CD1c-positive myeloid dendritic cell (primary cell): ENCODE results near the gene CAMK1G.

ENCODE experiments used
- DNase-seq: peaks from one replicate; pipeline ENCODE4 v3.0.0-alpha.2; 2016; ENCODE audit errors: extremely low spot score

CAMK1G gene

DNA sequence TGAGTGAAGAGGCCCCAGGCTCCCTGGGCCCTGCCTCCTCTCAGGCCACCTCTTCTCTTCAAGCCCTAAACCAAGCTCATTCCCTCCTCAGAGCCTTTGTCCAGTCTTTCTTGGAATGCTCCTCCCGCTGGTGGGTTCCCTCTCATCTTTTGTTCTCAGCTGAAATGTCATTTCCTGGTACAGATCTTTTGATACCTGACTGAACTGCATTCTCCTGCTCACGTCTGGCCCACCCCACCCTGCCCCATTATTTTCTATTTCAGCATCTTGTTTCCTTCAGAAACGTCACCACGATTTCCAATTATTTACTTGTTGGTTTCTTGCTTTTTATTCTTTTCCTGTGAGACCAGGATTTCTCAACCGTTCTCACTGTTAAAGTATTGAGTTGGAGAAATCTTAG, 52.3 kb downstream of the CAMK1G start:
- no peak for DNase-seq

DNA sequence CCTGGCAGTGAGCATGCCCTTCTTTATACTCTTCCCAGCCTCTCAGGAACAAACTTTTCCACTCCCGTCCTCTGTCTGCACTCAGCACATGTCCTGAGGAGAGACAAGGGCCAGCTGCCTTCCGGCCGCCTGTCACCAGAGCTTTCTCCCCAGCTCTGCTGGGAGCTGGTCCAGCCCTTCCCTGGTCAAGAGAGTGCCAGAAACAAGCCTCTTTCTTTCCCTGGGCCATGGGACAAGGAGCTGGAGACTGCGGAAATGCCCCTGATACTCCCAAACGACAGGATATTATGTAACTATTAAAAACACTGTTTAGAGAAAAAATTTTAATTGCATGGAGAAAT, 58.3 kb downstream of the CAMK1G start:
- DNase-seq = no peak

DNA sequence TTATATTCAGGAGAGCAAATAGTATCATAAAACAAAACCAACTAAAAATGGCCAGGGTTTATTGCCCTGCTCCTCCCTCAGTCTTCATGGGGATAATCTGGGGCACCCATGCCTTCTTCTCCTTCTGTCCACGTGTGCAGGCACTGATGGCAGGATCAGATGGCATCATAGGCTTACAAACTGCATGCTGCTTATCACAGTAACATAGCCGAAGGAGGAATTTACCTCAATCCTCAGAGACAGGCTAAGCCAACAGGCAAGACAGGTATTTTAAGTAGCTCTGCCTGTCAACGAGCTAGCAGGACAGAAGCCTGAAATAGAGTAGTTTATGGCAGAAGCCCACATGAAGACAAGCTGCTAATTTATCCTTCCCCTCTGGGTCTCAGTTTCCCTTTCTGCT, 59.3 kb downstream of the CAMK1G start:
- no peak for DNase-seq

DNA sequence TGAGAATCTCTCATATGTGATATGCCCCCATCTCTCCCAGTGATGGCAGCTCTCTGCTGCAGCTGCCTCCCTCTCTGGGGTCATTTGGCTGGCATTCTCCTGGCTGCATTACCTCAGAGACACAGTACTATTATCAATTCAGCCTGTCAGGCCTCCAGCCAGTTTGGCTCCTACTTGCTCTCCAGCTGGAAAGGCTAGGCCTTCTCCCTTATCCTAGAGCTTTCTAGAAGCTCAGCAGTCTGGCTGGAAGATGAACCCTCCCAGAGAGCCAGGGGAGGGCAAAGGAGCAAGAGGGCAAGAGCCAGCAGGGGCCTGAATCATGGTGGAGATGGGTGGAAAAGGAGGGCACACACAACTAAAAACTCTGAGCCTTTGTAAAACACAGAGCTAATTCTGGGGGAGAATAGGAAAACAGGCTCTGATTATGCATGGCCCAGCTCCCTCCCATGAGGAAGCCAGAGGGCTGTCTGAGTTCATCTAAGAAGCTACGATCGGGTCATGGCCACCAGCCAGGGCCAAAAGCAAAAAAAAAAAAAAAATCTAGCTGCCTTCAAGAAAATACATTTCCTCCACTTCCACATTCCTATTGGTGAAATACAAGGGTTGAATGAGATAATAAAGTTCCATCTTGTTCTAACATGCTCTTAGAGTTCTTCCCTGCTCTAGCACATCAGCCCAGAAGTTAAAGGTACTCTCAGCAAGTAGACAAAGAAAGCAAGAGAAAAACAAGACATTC, 59.9 kb downstream of the CAMK1G start:
- DNase-seq = no peak

DNA sequence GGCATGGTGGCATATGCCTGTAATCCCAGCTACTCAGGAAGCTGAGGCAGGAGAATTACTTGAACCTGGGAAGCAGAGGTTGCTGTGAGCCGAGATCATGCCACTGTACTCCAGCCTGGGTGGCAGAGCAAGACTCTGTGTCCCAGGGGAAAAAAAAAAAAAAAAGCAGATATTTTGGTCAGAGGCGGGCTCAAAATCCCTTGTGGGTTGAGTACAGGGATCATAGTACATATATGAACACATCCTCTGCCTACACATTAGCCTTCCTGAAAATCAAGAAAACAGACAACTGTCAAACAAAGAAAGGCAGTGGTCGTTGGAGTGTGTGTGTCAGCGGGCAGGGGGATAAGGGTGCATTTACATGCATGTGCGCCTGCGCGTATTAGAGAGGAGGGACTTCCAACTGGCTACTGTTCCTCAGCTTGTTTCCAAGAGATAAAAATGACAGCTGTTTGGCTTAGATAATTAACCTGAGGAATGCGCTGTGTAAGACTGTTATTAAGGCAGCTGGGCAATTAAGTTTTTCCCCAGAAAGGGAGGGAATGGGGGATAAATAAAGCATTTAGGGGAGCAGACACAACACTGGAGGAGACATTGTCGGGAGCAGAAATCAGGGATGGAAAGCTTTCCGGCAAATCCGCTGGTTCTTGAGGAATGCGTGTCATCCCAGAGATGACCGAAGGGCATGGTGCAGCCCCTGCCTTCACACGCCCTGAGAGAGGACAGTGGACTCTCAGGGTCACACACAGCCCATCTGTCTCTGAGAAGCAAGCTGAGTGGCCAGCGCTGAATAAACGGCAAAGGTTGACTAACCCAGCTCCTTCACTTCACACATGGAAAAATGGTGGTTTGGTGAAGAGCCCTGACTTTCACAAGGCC, 62.3 kb downstream of the CAMK1G start:
- no peak for DNase-seq

DNA sequence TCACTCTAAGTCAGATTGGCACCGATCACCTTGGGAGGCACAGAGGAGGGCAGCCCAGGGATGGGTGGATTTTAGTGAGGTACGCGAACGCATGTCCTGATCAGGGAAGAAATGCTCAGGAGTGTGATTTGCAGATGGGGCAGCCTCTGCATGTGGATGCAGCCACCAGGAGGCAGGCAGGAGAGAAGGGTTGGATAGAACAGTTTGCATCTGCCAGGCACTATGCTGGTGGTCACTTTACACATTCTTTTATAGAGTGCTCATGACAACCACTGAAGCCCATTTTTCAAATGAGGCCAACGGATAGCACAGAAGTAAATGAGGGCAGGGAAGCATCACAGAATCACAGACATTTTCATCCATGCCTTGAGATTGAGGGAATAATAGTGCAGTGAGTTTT, 63.0 kb downstream of the CAMK1G start:
- DNase-seq = no peak

DNA sequence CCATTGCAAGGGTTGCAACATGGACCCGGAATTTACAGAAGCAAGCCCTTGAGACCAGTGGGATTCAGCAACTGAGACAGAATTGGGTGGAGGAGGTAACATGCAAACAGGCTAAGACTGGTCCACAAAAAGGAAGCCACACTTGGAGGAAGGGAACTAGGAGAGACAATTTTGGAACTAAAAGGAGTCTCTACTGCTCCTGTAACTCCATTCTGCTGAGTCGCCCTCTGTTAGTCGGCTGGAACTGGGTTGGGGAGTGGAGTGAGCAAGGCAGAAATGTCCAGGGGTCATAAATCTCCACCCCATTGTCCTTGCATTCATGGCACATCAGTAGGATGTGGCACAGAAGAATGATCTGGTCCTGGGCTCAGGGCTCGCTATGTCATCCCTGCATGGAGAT, 63.6 kb downstream of the CAMK1G start:
- peak; percentile 47 for DNase-seq

DNA sequence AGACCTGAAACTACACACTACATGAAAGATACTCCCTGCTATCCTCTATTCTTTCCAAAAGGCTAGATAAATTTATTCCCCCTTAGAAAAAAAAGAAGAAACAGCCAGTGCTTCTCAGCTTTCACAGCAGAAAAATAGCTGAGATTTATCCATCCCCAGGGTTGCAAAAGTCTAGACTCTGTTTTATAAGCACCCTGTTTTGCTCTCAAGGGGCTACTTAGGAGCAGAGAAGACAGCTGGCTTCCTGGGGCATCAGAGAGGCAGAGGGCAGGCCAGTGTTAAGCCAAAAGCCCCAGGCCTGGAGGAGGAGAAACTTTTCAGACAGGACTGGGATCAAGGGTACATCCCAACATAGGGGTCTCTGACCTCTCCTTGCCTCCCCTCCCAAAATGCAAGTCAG, 64.8 kb downstream of the CAMK1G start:
- no peak for DNase-seq

DNA sequence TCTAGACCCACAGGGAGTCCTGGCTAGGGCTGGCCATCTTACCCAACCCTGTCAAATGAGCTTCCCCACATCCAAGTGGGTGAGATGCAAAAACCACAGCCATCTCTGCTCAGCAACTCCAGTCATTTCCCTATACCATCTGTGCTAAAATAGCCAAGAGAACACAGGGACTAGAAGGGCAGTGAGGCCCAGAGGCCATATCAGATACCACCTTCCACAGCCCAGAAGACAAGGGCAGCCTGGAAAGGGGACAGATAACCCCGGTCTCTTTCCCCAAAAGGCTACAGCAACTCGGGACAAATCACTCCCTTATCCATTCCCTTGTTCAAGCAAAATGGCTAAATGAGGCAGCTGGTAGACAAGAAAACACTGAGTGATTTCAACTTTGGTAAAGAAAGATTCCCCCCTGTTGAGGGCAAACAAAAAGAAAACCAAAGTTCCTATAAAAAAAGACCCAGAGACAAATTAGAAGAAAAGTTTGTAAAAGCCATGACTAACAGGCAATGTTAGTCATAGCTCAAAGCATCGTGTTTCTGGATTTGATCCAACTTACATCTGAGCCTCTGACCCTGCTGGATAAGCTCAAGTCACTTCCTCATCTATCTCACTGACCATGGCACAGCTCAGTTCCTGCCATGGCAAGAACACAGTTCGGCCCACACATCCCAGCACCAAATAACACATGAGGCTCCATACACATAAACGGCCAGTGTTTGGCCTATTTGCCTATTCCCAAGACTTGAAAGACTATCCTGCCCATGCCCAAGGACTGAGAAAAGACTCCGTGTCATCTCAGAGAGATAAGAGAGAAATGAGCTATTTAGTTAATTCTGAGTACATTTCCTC, 65.6 kb downstream of the CAMK1G start:
- peak; percentile 94 for DNase-seq

DNA sequence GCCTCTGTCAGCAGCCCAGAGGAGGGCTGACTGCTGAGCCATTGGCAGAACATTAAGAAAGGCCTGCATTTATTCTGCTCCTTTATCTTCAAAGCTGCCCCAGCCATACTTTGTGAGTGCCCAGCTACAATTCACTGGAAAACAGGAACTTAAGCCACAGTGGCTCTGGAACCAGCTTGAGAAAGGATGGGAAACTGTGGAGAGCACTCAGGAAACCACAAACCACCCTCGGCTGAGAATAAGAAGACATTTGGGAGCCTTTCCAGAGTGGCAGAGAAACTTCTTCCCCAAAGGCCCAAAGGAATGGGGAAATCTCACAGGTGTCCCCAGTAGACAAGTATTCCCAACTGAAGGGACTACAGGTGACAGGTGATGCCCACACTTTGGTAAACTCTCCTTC, 66.9 kb downstream of the CAMK1G start:
- DNase-seq = peak; percentile 85

DNA sequence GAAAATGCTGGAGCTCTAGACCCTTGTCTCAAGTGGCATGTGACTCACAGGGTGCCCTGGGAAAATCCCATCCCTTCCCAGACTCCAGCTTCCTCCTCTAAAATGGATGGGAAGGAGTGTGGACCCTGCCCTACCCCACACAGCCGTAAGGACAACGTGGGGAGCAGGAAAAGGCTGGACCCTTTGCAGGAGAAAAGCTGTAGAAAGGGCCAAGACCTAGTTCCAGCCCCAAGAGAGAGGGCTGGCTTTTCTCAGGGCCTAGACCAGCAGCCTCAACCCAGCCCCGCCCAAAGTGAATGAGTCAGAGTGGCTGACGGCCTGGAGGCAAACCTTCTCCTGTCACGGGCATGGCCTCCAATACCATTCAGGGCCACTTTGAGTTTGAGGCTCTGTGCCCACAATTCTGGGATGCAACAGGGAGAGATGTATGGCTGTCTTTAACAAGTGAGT, 67.6 kb downstream of the CAMK1G start:
- peak; percentile 90 for DNase-seq

DNA sequence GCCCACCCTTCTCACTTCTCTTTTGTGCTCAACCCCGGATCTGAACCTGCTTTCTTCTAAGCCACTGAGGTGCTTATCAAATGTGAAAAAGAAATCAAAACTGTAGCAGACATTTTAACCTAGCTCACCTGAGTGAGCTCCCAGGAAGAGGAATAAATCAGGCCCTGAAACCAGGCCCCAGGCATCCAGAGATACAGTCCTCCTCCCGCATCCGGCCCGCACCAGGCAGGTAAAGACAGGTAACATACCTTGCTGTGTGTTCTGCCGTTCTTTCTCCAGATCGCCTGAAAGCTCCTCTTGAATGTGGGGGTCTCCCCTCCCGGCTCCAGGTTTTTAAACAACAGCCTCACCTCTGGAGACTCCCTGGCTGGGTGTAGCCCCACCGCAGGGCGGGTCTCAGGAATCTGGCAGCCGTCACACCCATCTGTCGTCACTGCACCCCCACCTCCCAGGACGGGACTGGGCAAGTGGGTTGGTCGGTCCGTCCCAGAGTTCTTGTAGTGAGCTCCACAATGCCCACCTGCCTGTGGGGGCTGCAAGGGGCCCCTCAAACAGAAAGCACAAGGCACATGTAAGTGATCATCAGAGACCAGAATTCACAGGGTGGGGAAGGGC, 68.7 kb downstream of the CAMK1G start, which contains the start of gene LAMB3:
Gene LAMB3 (minus strand): TSS at position 305 of the 615 bp plus-strand sequence. CDS start 1,481 bp downstream, outside the sequence.
- no peak for DNase-seq

DNA sequence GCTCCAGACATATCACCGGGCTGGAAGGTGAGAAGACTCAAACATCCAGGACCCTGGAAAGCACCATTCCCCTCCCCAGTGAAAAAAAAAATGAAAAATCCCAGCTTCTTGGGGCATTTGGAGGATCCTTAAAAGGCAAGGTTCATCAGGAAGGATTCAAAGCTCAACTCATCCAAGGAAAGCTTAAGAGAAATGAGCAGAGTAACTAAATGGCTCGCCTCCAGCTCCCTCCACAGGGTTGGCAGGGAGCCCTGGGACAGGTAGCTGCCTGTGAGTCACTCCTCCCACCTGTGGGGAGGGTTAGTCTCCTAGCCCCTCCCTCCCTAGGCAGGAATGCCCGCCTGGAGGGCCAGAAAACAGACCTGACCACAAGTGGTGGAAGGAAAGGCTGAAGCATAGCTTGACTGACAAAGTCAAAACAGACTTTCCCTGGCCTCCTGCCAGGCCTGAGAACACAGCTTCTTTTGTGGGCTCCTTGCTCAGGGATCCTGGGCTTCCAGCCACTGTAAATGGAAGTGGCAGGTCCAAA, 69.4 kb downstream of the CAMK1G start:
- peak; percentile 37 for DNase-seq

DNA sequence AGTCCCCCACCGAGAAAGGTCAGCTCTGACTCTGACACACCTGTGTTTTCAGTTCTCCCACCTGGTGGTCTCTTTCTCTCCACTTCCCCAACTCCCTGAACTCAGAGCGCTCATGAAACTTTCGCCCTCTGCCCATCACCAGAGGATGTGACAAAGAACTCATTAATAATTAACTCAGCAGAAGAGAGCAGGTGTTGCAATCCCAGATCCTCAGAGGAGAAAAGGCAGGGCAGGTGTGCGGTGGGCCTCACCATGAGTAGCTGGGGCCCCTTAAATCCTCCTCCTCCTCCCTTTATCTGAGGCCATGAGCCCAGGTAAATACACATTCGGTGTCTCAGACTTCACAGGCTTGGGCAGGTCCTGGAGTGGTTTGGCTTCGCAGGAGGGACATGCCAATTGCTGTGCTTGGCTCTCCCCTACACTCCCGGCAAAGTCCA, 70.4 kb downstream of the CAMK1G start:
- DNase-seq = no peak

DNA sequence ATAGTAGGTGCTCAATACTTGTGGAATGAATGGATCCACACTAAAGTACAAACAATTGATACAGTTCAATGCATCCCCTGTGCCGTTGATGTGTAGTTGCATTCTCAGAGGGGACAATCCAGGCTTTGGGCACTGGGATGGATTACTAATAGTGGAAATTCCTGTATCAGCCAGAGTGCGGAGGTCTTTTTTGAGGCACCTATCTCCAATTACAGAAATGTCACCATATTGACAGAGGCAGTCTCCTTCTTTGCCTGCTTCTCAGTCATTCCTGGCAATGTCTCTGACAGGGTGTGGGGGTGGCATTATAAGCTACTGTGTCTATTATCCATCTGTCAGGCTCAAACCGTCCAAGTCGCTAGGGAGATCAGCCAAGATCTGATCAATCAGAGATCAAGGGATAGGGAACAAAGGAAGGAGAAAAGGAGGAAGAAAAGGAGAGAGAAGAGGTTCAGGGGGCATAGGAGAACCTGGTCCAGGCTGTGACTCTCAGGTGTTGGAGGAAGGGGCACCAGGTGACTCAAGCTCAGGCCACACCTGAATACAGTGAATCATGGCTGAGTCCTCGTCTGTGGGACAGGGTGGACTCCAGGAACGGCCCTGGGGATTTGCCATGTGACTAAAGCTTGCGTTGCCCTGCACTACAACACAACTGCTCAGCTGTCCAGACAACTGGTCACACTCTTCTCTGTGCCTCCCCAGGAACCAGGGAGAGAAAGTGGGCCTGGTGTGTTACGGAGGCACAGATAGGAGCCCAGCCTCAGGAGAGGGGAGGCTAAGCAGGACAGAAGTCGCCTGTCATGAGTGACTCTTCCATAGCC, 72.1 kb downstream of the CAMK1G start:
- DNase-seq = no peak

DNA sequence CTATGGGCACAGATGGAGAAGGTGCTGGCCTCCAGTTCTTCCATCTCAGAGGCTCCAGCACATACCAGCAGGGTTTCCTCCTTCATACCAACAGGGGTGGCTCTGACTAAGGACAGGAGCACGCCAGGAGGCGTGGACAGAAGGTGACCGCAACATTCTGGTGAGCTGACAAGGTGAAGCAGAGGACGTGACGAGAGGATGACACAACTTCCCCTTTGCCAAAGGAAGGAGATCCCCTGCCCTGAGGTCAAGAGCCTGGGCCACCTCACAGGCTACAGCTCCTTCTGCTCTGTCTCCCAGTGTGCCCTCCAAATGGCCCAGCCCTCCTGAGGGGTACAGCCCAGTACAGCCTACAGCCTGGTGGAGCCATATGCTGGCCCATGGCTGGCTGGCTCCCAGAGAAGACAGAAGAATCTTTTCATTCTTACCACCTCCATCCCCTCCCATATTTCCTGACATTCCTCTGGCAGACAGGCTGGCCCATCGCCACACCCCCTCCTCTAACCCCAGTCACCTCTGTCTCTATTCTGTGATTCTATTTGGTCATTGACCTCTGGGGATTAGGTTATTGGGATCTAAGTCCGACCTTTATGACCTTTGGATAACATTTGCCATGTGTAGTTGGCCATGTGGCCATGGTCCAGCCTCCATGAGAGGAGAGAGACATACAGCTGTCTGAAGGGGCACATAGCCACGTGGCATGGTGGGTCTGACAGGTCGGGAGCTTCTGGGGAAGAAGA, 73.8 kb downstream of the CAMK1G start:
- peak; percentile 86 for DNase-seq

DNA sequence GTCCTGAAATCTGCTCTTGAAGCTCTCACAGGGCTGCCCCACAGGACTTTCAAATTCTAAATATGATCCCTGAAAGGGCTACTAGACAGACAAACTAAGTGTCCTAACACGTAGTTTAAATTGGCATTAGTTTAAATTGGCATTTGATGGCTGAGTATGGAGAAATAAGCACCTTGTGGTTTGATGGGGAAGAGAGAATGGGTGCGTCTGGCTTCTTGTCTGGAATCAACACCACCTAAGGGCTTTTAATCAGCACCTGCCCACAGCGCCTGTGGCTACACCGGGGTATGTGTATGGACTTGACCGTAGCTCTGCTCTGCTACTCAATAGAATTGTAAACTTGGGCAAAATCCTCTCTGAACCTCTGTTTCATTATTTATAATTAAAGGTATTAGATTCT, 74.4 kb downstream of the CAMK1G start:
- DNase-seq = no peak

DNA sequence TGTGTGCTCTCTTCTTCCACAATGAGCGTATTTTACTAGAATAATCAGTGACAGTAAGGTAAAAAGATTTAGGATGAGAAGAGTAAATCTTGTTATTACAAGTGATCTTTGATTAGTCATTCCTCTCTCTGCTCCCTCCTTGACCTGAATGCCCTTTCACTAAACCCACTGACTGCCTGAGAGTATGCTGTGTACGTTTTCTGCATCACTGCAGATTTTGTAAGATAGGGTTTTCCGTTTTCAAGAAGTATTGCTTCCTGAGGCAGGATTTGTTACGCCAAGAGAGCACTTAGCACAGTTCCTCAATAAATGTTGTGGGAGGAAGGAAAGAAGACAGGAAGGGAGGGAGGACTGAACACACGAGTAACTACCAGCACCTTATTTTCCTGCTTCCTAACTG, 76.4 kb downstream of the CAMK1G start:
- DNase-seq = peak; percentile 88

DNA sequence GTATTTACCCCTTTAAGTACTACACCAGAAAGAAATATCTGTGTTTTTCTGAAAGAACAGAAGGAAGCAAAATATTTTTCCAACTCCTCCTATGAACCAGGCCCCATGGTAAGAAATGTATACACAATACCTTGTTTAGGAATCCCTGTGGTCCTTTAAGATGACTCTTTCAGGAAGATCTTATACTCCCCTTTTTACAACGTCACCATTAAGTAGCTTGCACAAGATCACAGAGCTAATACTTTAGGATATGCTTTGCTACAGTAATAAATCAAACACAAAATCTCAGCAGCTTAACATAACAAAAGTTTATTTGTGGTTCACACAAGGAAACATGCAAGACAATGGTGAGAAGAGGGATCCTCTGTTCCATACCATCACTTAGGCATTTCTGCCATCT, 77.6 kb downstream of the CAMK1G start:
- DNase-seq = no peak

DNA sequence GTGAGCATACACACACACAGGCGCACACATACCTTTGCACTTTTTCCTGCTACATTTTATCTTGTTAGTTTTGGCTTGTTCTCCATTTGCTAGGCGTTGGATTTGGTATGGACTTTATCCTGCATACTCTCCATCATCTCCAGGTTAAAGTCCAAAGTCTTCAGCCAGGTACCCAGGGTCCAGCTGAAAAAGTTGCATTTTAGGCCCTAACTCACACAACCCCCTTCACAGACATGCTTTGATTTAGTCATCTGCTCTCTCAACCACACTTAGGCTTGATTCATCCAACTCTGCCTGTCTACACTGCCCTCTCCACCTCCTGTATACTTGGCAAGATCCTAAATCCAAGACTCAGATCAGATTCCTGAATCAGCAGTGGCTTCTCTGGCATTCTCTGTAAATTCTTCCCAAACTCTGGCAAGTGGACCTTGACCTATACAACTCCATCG, 79.4 kb downstream of the CAMK1G start:
- no peak for DNase-seq
